Activated T-cell treated with anti-CD3 and anti-CD28 coated beads, Interleukin-2, amount 50 U/mL, for 4 hours (primary cell): ENCODE results near the gene ADAT1. TPM values are rescaled to one million over a fixed set of nuclear protein-coding genes. Genes with fewer than 3 reads are reported as not detected.

ENCODE experiments used
- ATAC-seq, 2 donors: fragments of 200-7000 bp; cut with Tn5 transposase; one replicate each; pipeline ENCODE4 v1.10.0; 2021
- DNase-seq: peaks from one replicate; pipeline ENCODE4 v3.0.0-alpha.2; 2020
- H3K27me3 Mint-ChIP-seq: one replicate; pipeline ENCODE4 v1.8.0; 2021; ENCODE audit warnings: low read depth, mixed read lengths
- H3K36me3 Mint-ChIP-seq: one replicate; pipeline ENCODE4 v1.8.0; 2022; ENCODE audit warnings: mixed read lengths; ENCODE audit not compliant: insufficient read depth
- H3K4me1 Mint-ChIP-seq: one replicate; pipeline ENCODE4 v1.8.0; 2021; ENCODE audit warnings: low read depth, mixed read lengths
- H3K4me3 Mint-ChIP-seq: one replicate; pipeline ENCODE4 v1.8.0; 2021; ENCODE audit warnings: mild to moderate bottlenecking, moderate library complexity, mixed read lengths
- H3K9me3 Mint-ChIP-seq: one replicate; pipeline ENCODE4 v1.8.0; 2021; ENCODE audit warnings: mixed read lengths
- total RNA-seq, 3 donors: library from RNA; stranded (reverse); gene quantifications; one replicate each; pipeline ENCODE4 v1.2.1, GENCODE V29; 2021

The ADAT1 gene
- total RNA-seq, 3 donors from 2014 or later: 39.1 to 47.1 (median 40.1) TPM

GRCh38 chr16:75630052-75630451 is 7.0 kb upstream of the ADAT1 start:
- no peak overlapping the region for H3K4me3 Mint-ChIP-seq
- no peaks in the 10 kb centered on the region for H3K9me3 Mint-ChIP-seq
- DNase-seq (no peak), ATAC-seq (no peak)
- peaks cover 33% of the 10 kb centered on the region for H3K4me1 Mint-ChIP-seq
- peaks cover 74% of the 10 kb centered on the region for H3K36me3 Mint-ChIP-seq
- H3K27me3 Mint-ChIP-seq: no peaks in the 10 kb centered on the region

- Mint-ChIP-seq H3K4me1 (peaks cover 35% of the 10 kb centered on the region), H3K27me3 (no peaks in the 10 kb centered on the region), H3K4me3 (no peak overlapping the region), H3K9me3 (no peaks in the 10 kb centered on the region), H3K36me3 (peaks cover 73% of the 10 kb centered on the region)
- ATAC-seq (peak in 1 of 2 donors; percentile 22), DNase-seq (no peak)
Observed at GRCh38 chr16:75629132-75629531, 6.1 kb upstream of the ADAT1 start.

GRCh38 chr16:75628351-75628750 is 5.3 kb upstream of the ADAT1 start:
- H3K4me1 Mint-ChIP-seq: peaks cover 37% of the 10 kb centered on the region
- H3K36me3 Mint-ChIP-seq: peaks cover 67% of the 10 kb centered on the region
- no peaks in the 10 kb centered on the region for H3K27me3 Mint-ChIP-seq
- no peaks in the 10 kb centered on the region for H3K9me3 Mint-ChIP-seq
- ATAC-seq: no peak
- no peak overlapping the region for H3K4me3 Mint-ChIP-seq
- DNase-seq: no peak

GRCh38 chr16:75627851-75628250 is 4.8 kb upstream of the ADAT1 start:
- Mint-ChIP-seq H3K9me3 (no peaks in the 10 kb centered on the region), H3K4me1 (peaks cover 38% of the 10 kb centered on the region), H3K4me3 (no peak overlapping the region), H3K36me3 (peaks cover 63% of the 10 kb centered on the region), H3K27me3 (no peaks in the 10 kb centered on the region)
- DNase-seq (no peak), ATAC-seq (no peak)

GRCh38 chr16:75626806-75627205 is 3.7 kb upstream of the ADAT1 start:
- H3K4me3 Mint-ChIP-seq: no peak overlapping the region
- H3K27me3 Mint-ChIP-seq: no peaks in the 10 kb centered on the region
- ATAC-seq (no peak), DNase-seq (no peak)
- peaks cover 45% of the 10 kb centered on the region for H3K4me1 Mint-ChIP-seq
- peaks cover 58% of the 10 kb centered on the region for H3K36me3 Mint-ChIP-seq
- no peaks in the 10 kb centered on the region for H3K9me3 Mint-ChIP-seq

GRCh38 chr16:75624921-75625334 is 1.8 kb upstream of the ADAT1 start:
- H3K4me1 Mint-ChIP-seq: peaks cover 64% of the 10 kb centered on the region
- H3K27me3 Mint-ChIP-seq: no peaks in the 10 kb centered on the region
- H3K4me3 Mint-ChIP-seq: no peak overlapping the region
- no peaks in the 10 kb centered on the region for H3K9me3 Mint-ChIP-seq
- no peak for ATAC-seq
- H3K36me3 Mint-ChIP-seq: peaks cover 54% of the 10 kb centered on the region
- no peak for DNase-seq

- peak overlapping the region; percentile 52 for H3K4me3 Mint-ChIP-seq
- ATAC-seq (no peak), DNase-seq (no peak)
- no peaks in the 10 kb centered on the region for H3K27me3 Mint-ChIP-seq
- H3K9me3 Mint-ChIP-seq: no peaks in the 10 kb centered on the region
- peaks cover 51% of the 10 kb centered on the region for H3K4me1 Mint-ChIP-seq
- peaks cover 42% of the 10 kb centered on the region for H3K36me3 Mint-ChIP-seq
Observed at GRCh38 chr16:75621170-75621477, 2.0 kb downstream of the ADAT1 start.

- peak in 1 of 2 donors; percentile 19 for ATAC-seq
- peak overlapping the region; percentile 52 for H3K4me3 Mint-ChIP-seq
- no peaks in the 10 kb centered on the region for H3K9me3 Mint-ChIP-seq
- no peaks in the 10 kb centered on the region for H3K27me3 Mint-ChIP-seq
- DNase-seq: peak; percentile 37
- peaks cover 38% of the 10 kb centered on the region for H3K36me3 Mint-ChIP-seq
- H3K4me1 Mint-ChIP-seq: peaks cover 52% of the 10 kb centered on the region
Observed at GRCh38 chr16:75620326-75621169, 2.5 kb downstream of the ADAT1 start.

- Mint-ChIP-seq H3K4me1 (peaks cover 60% of the 10 kb centered on the region), H3K36me3 (peaks cover 41% of the 10 kb centered on the region)
Observed at GRCh38 chr16:75618780-75619179, 4.3 kb downstream of the ADAT1 start.

GRCh38 chr16:75617121-75617520 is 6.0 kb downstream of the ADAT1 start:
- Mint-ChIP-seq H3K9me3 (no peaks in the 10 kb centered on the region), H3K4me3 (no peak overlapping the region), H3K4me1 (peaks cover 53% of the 10 kb centered on the region), H3K27me3 (no peaks in the 10 kb centered on the region), H3K36me3 (peaks cover 49% of the 10 kb centered on the region)
- DNase-seq: no peak
- peak in 1 of 2 donors; percentile 4 for ATAC-seq

More at GRCh38 chr16:75618780-75619179, 4.3 kb downstream of the ADAT1 start:
- H3K9me3 Mint-ChIP-seq: no peaks in the 10 kb centered on the region
- ATAC-seq: no peak
- no peaks in the 10 kb centered on the region for H3K27me3 Mint-ChIP-seq
- H3K4me3 Mint-ChIP-seq: no peak overlapping the region
- no peak for DNase-seq

GRCh38 chr16:75616521-75617010 is 6.5 kb downstream of the ADAT1 start:
- H3K4me1 Mint-ChIP-seq: peaks cover 47% of the 10 kb centered on the region
- DNase-seq (no peak), ATAC-seq (peak; percentile 85)
- peak overlapping the region; percentile 6 for H3K4me3 Mint-ChIP-seq
- H3K27me3 Mint-ChIP-seq: no peaks in the 10 kb centered on the region
- no peaks in the 10 kb centered on the region for H3K9me3 Mint-ChIP-seq
- peaks cover 51% of the 10 kb centered on the region for H3K36me3 Mint-ChIP-seq

GRCh38 chr16:75615619-75616018 is 7.5 kb downstream of the ADAT1 start:
- Mint-ChIP-seq H3K4me1 (peaks cover 38% of the 10 kb centered on the region), H3K4me3 (no peak overlapping the region), H3K9me3 (no peaks in the 10 kb centered on the region), H3K36me3 (peaks cover 47% of the 10 kb centered on the region), H3K27me3 (no peaks in the 10 kb centered on the region)
- ATAC-seq (no peak), DNase-seq (no peak)

- H3K36me3 Mint-ChIP-seq: peaks cover 43% of the 10 kb centered on the region
- no peaks in the 10 kb centered on the region for H3K27me3 Mint-ChIP-seq
- no peaks in the 10 kb centered on the region for H3K9me3 Mint-ChIP-seq
- no peak overlapping the region for H3K4me3 Mint-ChIP-seq
- ATAC-seq: no peak
- H3K4me1 Mint-ChIP-seq: peaks cover 30% of the 10 kb centered on the region
- no peak for DNase-seq
Observed at GRCh38 chr16:75614066-75614897, 8.8 kb downstream of the ADAT1 start.

- Mint-ChIP-seq H3K27me3 (no peaks in the 10 kb centered on the region), H3K4me3 (no peak overlapping the region), H3K9me3 (peaks cover 11% of the 10 kb centered on the region), H3K4me1 (no peaks in the 10 kb centered on the region), H3K36me3 (peaks cover 47% of the 10 kb centered on the region)
- ATAC-seq: no peak
- DNase-seq: no peak
Observed at GRCh38 chr16:75606507-75606906, 16.6 kb downstream of the ADAT1 start.
